Esophagus muscularis mucosa (tissue), 3 donors: ENCODE measurements around the gene CCDC126.

Experiments used
- CTCF ChIP-seq, 3 experiments: fragments of 200-600 bp in 2 of 3; fragments of 450-650 bp in 1 of 3; sonication (generic) in 2 of 3; IDR thresholded peaks; one replicate each; pipeline ENCODE4 v1.5.1; 2017 to 2019; ENCODE audit warnings: antibody characterized with exemption in 3 of 3, mild to moderate bottlenecking in 2 of 3, moderate library complexity in 1 of 3
- POLR2A ChIP-seq: fragments of 450-650 bp; IDR thresholded peaks from one replicate; pipeline ENCODE4 v1.6.1; 2017; ENCODE audit warnings: antibody characterized with exemption, moderate library complexity, mild to moderate bottlenecking, low read depth

DNA sequence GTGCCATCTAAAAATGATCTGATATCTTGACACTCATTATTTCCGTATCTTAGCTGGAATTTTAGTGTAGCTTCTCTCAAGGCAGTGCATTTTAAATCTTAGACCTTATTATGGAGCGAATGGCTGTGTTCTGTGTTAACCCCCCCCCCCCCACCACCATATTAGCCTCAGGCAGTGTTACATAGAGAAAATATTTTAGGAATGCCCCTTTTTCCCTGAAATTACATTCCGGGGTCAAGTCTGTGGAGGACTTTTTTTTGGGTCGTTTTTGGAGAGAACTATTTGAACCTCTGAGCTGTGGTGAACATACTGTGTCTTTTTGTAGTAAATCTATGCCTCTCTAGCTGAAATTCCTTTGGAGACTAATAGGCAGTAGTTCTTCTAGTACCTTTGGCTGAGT is 3.1 kb downstream of the CCDC126 start:
- TF ChIP-seq CTCF (IDR thresholded peaks at IDR 0.05) (no peak), POLR2A (no peak)
